ENCODE data around the gene SPATA2L.
"Not testable (repeated sequence)": the region's sequence is repeated elsewhere in the genome, so short reads cannot be mapped to it uniquely, and the experiment has no call there.

Gene SPATA2L

GRCh38 chr16:89689142-89689541 lies 12.4 kb downstream of the SPATA2L start:
- DNase-seq, result no peak

GRCh38 chr16:89688395-89688794 lies 13.1 kb downstream of the SPATA2L start:
- DNase-seq, result no peak

- no peak for DNase-seq
These were observed 14.2 kb downstream of the SPATA2L start for GRCh38 chr16:89687092-89687940.

GRCh38 chr16:89686520-89687091 lies 14.9 kb downstream of the SPATA2L start, which contains the start of gene CDK10:
Gene CDK10 (plus strand): TSS chr16:89686689. CDS start chr16:89686711, 22 bp downstream.
- DNase-seq, result peak; percentile 88

- DNase-seq, result no peak
These were observed 15.6 kb downstream of the SPATA2L start for GRCh38 chr16:89685916-89686315.

GRCh38 chr16:89678258-89678657 lies 23.2 kb downstream of the SPATA2L start:
- no peak for DNase-seq

GRCh38 chr16:89672177-89672941 lies 29.1 kb downstream of the SPATA2L start:
- DNase-seq, result no peak

- not testable (repeated sequence) for DNase-seq
These were observed 29.9 kb downstream of the SPATA2L start for GRCh38 chr16:89671565-89671964.

GRCh38 chr16:89670496-89671431 lies 30.7 kb downstream of the SPATA2L start:
- no peak for DNase-seq

GRCh38 chr16:89669755-89670154 lies 31.8 kb downstream of the SPATA2L start:
- no peak for DNase-seq

GRCh38 chr16:89668790-89669158 lies 32.7 kb downstream of the SPATA2L start:
- no peak for DNase-seq

GRCh38 chr16:89667633-89668032 lies 33.9 kb downstream of the SPATA2L start:
- DNase-seq, result no peak

- DNase-seq, result not testable (repeated sequence)
These were observed 34.5 kb downstream of the SPATA2L start for GRCh38 chr16:89667000-89667399.

GRCh38 chr16:89664238-89664637 lies 37.3 kb downstream of the SPATA2L start:
- not testable (repeated sequence) for DNase-seq

GRCh38 chr16:89661215-89661614 lies 40.3 kb downstream of the SPATA2L start:
- DNase-seq, result no peak

- no peak for DNase-seq
These were observed 41.4 kb downstream of the SPATA2L start for GRCh38 chr16:89660146-89660545.

- DNase-seq, result peak; percentile 12
These were observed 43.2 kb downstream of the SPATA2L start for GRCh38 chr16:89658221-89658879.

GRCh38 chr16:89657442-89658220 lies 43.9 kb downstream of the SPATA2L start, which contains the start of the genes CHMP1A and SPATA33:
Gene CHMP1A (minus strand): TSS chr16:89657708. CDS start chr16:89657588, 120 bp downstream.
Gene SPATA33 (plus strand): TSS chr16:89657836. CDS start chr16:89657912, 76 bp downstream.
- peak; percentile 90 for DNase-seq

GRCh38 chr16:89656435-89657121 lies 44.9 kb downstream of the SPATA2L start:
- DNase-seq, result no peak

GRCh38 chr16:89655062-89655643 lies 46.4 kb downstream of the SPATA2L start:
- no peak for DNase-seq
